PC-3 (cell line): Measurements from ENCODE around the gene C4orf50. TPM values are rescaled to one million over a fixed set of nuclear protein-coding genes. Genes with fewer than 3 reads are reported as not detected.

ENCODE experiments used
- ATAC-seq: fragments of 200-7000 bp; cut with Tn5 transposase; 2 replicates; pipeline ENCODE4 v1.9.1; 2020; ENCODE audit warnings: mild to moderate bottlenecking, moderate library complexity
- BruUV-seq: library from RNA; stranded (reverse); fragments of 400-500 nt; replicated peaks from 2 replicates; lab custom pipeline; 2021; lab: Mats Ljungman, UMichigan
- CTCF ChIA-PET: fragments of 300-600 bp; sonication (Branson Sonifier 250); formaldehyde crosslinking; loops from one replicate; lab custom pipeline; 2022; ENCODE audit warnings: antibody characterized with exemption; lab: Charles Lee
- POLR2A ChIA-PET: fragments of 300-600 bp; sonication (Branson Sonifier 250); formaldehyde crosslinking; loops from one replicate; lab custom pipeline; 2022; ENCODE audit warnings: antibody characterized with exemption; ENCODE audit not compliant: unreplicated experiment; lab: Charles Lee
- DNase-seq: peaks from one replicate; pipeline ENCODE4 v3.0.0-alpha.2; 2015
- H2AFZ ChIP-seq: fragments of 300-600 bp; sonication (generic); 2 replicates; pipeline ENCODE4 v1.6.0; 2016; ENCODE audit warnings: antibody characterized with exemption, low read length
- H3F3A ChIP-seq: fragments of 300-600 bp; sonication (generic); one replicate; pipeline ENCODE4 v1.6.0; 2017; ENCODE audit warnings: antibody characterized with exemption, low read length, control low read depth, mild to moderate bottlenecking; ENCODE audit not compliant: unreplicated experiment
- H3K27ac ChIP-seq: fragments of 300-600 bp; sonication (generic); 2 replicates; pipeline ENCODE4 v1.5.1; 2016; ENCODE audit warnings: mild to moderate bottlenecking, low read length
- H3K27me3 ChIP-seq: fragments of 300-600 bp; sonication (generic); 2 replicates; pipeline ENCODE4 v1.6.1; 2016; ENCODE audit warnings: low read length, mixed read lengths
- H3K36me3 ChIP-seq: fragments of 300-600 bp; sonication (generic); 2 replicates; pipeline ENCODE4 v1.6.1; 2016; ENCODE audit warnings: low read depth, mixed run types, low read length, mixed read lengths
- H3K4me1 ChIP-seq: fragments of 300-600 bp; sonication (generic); 2 replicates; pipeline ENCODE4 v1.5.1; 2016; ENCODE audit warnings: low read length; ENCODE audit not compliant: insufficient read depth
- H3K4me2 ChIP-seq: fragments of 300-600 bp; sonication (generic); 2 replicates; pipeline ENCODE4 v1.6.0; 2016; ENCODE audit warnings: low read length
- H3K4me3 ChIP-seq: fragments of 300-600 bp; sonication (generic); 2 replicates; pipeline ENCODE4 v1.5.1; 2016; ENCODE audit warnings: mild to moderate bottlenecking, low read length, mixed read lengths
- H3K79me2 ChIP-seq: fragments of 300-600 bp; sonication (generic); 2 replicates; pipeline ENCODE4 v1.6.1; 2017; ENCODE audit warnings: low read length, mixed read lengths
- H3K9ac ChIP-seq: fragments of 300-600 bp; sonication (generic); 2 replicates; pipeline ENCODE4 v1.6.0; 2016; ENCODE audit warnings: mild to moderate bottlenecking, low read length
- H3K9me2 ChIP-seq: fragments of 300-600 bp; sonication (generic); replicated peaks from 2 replicates; pipeline ENCODE4 v1.6.1; 2016; ENCODE audit warnings: mixed run types, low read length, mixed read lengths
- H3K9me3 ChIP-seq: fragments of 300-600 bp; sonication (generic); 2 replicates; pipeline ENCODE4 v1.6.1; 2016; ENCODE audit warnings: low read length, mixed read lengths
- H4K20me1 ChIP-seq: fragments of 300-600 bp; sonication (generic); 2 replicates; pipeline ENCODE4 v1.6.1; 2016; ENCODE audit warnings: low read length, mixed read lengths
- CTCF ChIP-seq: fragments of 300-600 bp; sonication (generic); conservative IDR thresholded peaks from 2 replicates; pipeline ENCODE4 v1.5.1; 2017; ENCODE audit warnings: antibody characterized with exemption, low read depth, mild to moderate bottlenecking, low read length
- EZH2 ChIP-seq: fragments of 300-600 bp; sonication (generic); IDR thresholded peaks from one replicate; pipeline ENCODE4 v1.6.1; 2017; ENCODE audit warnings: antibody characterized with exemption, mild to moderate bottlenecking, low read length; ENCODE audit not compliant: unreplicated experiment
- EZH2phosphoT487 ChIP-seq: fragments of 300-600 bp; sonication (generic); IDR thresholded peaks from 2 replicates; pipeline ENCODE4 v1.6.1; 2018; ENCODE audit warnings: mild to moderate bottlenecking, antibody characterized with exemption, low read length, borderline replicate concordance
- intact Hi-C: fragments of 100-400 bp; cut with micrococcal nuclease; formaldehyde crosslinking; loops from 2 replicates; pipeline ENCODE4 v1.9.0; 2023
- total RNA-seq: library from RNA; depleted of rRNA; stranded (reverse); fragments of >200 nt; gene quantifications from 2 replicates; pipeline ENCODE4 v1.2.3, GENCODE V29; 2014

C4orf50 gene
- total RNA-seq, 1 experiment from 2014 or later: not detected

GRCh38 chr4:5891563-5892322 is 126.5 kb downstream of the C4orf50 start:
- intact Hi-C loops: no loop called here
- Histone ChIP-seq H3K9ac (no peak overlapping the region), H4K20me1 (no peaks in the 10 kb centered on the region), H3K27me3 (peaks cover 53% of the 10 kb centered on the region), H3K4me1 (no peaks in the 10 kb centered on the region), H3K36me3 (no peaks in the 10 kb centered on the region), H3K4me2 (no peak overlapping the region), H3K9me2 (no peaks in the 10 kb centered on the region), H2AFZ (no peak overlapping the region), H3F3A (no peaks in the 10 kb centered on the region), H3K79me2 (no peaks in the 10 kb centered on the region), H3K27ac (no peak overlapping the region), H3K4me3 (no peak overlapping the region), H3K9me3 (no peaks in the 10 kb centered on the region)
- ATAC-seq: no peak
- no TSS peak for BruUV-seq
- DNase-seq: no peak
- POLR2A ChIA-PET: no interaction called here
- TF ChIP-seq EZH2 (no peak), CTCF (no peak), EZH2phosphoT487 (no peak)
- CTCF ChIA-PET: no interaction called here

- POLR2A ChIA-PET: no interaction called here
- no peaks in the 10 kb centered on the region for H3K36me3 ChIP-seq
- H3K4me1 ChIP-seq: no peaks in the 10 kb centered on the region
- no peaks in the 10 kb centered on the region for H3F3A ChIP-seq
- TF ChIP-seq EZH2phosphoT487: no peak
- no peak overlapping the region for H3K27ac ChIP-seq
- CTCF ChIA-PET: no interaction called here
- DNase-seq: no peak
- H3K4me2 ChIP-seq: no peak overlapping the region
- H3K9ac ChIP-seq: no peak overlapping the region
- no peaks in the 10 kb centered on the region for H3K79me2 ChIP-seq
- no peak for ATAC-seq
- no peaks in the 10 kb centered on the region for H3K9me2 ChIP-seq
- intact Hi-C loops: no loop called here
- no TSS peak for BruUV-seq
- no peak overlapping the region for H2AFZ ChIP-seq
- peaks cover 52% of the 10 kb centered on the region for H3K27me3 ChIP-seq
- no peaks in the 10 kb centered on the region for H3K9me3 ChIP-seq
- no peak overlapping the region for H3K4me3 ChIP-seq
- H4K20me1 ChIP-seq: no peaks in the 10 kb centered on the region
These were observed 128.0 kb downstream of the C4orf50 start for GRCh38 chr4:5890063-5890727.

GRCh38 chr4:5889002-5889696 is 129.1 kb downstream of the C4orf50 start:
- no peak overlapping the region for H3K4me3 ChIP-seq
- H3K36me3 ChIP-seq: no peaks in the 10 kb centered on the region
- no peaks in the 10 kb centered on the region for H3F3A ChIP-seq
- H3K79me2 ChIP-seq: no peaks in the 10 kb centered on the region
- peaks cover 52% of the 10 kb centered on the region for H3K27me3 ChIP-seq
- no peak for TF ChIP-seq EZH2
- no peak for TF ChIP-seq CTCF
- TF ChIP-seq EZH2phosphoT487: no peak
- DNase-seq (no peak), ATAC-seq (no peak)
- H4K20me1 ChIP-seq: no peaks in the 10 kb centered on the region
- ChIA-PET POLR2A (no interaction called here), CTCF (no interaction called here)
- no peak overlapping the region for H2AFZ ChIP-seq
- no peaks in the 10 kb centered on the region for H3K9me3 ChIP-seq
- H3K27ac ChIP-seq: no peak overlapping the region
- no peaks in the 10 kb centered on the region for H3K4me1 ChIP-seq
- no peak overlapping the region for H3K4me2 ChIP-seq
- no TSS peak for BruUV-seq
- no peaks in the 10 kb centered on the region for H3K9me2 ChIP-seq
- H3K9ac ChIP-seq: no peak overlapping the region
- intact Hi-C loops: no loop called here
